Measurements from ENCODE around the gene MAPT.

The MAPT gene

DNA sequence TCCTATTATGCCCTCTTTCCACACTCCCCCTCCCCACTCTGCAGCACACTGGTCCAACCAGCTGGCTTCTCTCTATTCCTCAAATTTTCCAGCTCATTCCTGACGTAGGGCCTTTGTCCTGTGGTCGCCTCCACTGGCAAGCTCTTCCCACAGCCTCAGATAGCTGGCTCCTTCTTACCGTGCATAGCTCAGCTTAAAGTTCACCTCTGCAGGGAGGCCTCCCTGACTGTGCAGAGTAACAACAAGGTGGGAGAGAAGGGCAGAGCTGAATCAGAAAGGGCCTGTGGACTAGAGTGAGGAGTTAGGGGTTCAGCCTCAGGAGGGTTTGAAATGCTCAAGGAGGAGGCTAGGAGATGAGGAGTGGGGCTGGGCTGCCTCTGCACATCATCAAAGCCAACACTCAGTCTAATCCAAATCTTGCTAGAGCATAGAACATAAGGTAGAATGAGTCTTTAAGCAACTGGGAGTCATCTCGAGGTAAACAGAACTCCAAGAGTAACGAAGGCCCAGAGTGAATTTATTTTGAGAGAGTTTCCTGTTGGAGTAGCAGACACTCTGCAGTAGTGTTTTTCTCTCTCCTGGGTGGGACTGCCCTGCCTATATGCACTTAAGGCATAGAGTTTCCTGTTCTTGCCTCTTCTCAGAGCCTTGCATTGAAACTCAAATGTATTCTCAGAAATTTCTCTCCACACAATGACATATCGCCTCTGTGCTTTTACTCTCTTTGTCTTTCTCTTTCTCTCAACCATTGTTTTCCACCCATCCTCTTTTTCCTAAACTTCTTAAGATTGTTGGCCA, 30.3 kb upstream of the MAPT start:
- DNase-seq: no peak

DNA sequence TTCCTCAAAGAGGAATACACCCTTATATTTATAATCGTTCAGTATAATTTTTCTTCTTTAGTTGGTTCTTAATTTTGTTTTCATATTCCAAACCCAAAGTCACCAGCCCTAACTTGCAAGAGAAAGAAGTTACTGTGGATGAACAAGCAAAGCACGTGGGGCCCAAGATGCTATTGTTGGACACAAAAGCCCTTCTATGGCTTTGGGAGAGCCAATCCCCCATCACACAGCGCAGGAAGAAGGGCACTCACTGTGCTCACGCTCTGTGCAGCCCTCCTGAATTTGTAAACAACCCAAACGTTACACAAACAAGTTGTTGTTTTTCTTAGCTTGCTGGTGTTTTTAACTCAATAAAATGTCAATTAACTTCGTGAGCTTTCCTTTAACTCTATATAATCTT, 27.2 kb upstream of the MAPT start:
- no peak for DNase-seq

DNA sequence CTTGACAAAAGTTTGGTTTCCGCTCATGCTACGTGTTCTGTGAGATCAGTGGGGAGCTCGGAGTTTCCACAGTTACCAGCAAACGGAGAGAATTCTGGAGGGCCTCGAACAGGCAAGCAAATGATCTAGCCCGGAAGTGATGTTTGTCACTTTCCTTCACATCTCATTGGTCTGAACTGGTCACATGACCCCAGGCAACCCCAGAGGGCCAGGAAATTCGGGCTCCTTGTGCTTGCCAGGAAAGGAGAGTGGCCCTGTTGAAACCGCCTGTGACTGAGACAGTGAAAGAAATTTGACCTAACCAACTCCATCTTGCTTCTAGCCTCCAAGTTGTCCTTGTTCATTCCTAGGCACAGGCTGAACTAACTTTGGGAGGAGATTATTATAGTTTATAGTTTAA, 26.7 kb upstream of the MAPT start:
- DNase-seq: no peak

DNA sequence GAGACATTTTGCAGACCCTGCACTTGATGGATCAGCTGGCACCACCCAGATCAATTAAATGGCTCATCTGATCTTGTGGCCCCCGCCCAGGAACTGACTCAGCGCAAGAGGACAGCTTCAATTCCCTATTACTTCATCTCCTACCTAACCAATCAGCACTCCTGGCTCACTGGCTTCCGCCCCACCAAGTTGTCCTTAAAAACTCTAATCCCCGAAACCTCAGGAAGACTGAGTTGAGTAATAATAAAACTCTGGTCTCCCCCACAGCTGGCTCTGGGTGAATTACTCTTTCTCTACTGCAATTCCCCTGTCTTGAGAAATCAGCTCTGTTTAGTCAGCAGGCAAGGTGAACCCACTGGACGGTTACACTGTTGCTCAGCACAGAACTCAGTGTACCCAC, 26.1 kb upstream of the MAPT start:
- no peak for DNase-seq

DNA sequence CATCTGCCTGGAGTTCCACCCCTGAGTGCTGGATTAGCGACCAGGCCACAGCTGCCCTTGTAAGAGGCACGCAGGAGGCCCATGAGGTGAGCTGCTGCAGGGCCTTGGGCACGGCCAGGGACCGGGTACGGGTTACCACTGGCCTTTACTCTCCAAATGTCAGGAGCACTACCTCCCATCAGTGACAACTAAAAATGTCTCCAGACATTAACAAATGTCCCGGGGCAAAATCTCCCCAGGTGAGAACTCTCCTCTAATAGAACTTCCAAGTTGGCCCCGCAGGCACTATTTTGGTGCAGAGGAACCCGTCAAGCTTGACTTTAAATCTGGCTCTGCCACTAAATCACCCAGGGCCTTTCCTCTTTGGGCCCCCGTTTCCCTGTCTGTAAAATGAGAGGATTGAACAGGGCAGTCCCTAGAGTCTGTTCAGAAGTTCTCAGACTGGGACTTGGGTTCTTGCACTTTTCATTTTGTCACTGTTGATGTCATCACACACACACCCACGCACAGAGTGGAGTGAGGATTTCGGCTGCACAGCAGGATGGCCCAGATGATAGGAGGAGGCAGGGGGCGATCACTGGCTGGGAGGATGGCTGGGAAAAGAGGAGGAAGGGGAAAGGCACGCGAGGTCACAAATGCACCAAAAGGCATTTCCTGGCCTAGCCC, 24.5 kb upstream of the MAPT start:
- no peak for DNase-seq

DNA sequence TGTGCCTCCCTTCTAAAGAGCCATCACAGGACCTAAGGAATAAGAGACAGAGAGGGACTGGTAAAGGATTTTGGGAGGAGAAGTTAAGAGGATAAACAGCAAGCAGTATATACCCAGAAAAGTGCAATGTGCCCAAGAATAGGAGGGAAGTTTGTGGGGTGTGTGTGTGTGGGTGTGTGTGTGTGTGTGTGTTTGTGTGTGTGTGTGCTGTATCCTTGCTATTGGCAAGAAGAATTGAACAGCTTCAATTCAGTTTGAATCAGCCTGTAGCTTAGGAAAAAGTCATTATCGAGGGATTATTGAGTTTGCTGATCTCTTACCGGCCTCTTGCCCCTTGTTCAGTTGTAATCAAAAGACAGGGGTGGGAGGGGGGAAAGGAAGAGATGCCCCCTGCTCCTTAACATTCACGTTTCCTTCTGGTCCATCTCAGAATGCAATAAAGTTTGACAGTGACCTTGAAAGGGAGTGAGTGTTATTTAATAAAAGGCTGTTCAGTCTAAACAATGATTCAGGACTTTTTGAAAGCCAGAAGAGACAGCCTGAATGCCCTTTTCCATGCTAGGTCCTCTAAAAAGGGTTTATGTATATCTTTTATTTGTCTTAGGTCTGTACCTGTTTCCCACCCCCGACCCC, 23.9 kb upstream of the MAPT start:
- DNase-seq: no peak

DNA sequence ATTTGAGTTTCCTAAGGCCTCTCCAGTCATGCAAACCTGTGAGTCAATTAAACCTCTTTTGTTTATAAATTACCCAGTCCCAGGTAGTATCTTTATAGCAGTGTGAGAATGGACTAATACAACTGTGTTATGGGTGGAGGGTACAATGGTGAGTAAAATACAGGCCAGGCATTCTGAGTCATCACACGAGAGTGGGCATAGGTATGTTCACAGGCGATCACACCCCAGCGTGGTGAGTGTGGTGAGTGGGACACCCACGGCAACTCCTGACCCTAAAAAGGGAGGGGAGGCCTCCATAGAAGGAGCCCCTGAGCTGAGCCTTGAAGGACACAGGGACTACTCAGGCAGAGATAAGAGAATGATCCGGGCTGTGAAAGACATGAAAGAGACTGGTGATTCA, 22.6 kb upstream of the MAPT start:
- no peak for DNase-seq

DNA sequence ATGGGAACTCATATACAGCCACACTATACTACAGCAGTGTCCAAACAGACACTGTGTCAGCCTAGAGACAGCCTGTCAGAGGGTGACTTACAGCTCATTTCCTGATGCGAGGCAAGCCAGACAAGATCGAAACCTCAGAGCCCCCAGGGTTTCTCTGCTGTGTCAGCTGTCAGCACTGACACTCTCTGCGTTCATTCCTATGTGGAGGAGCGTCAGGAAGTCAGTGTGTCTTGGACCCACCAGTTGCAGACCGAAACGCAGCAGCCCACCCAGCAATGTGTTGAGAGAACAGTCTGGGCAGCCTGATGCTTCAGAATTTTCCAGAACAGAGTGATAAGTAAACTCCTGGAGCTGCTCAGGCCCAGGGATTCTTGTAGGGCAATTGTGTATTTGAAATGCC, 20.6 kb upstream of the MAPT start:
- peak; percentile 24 to 55 for DNase-seq

DNA sequence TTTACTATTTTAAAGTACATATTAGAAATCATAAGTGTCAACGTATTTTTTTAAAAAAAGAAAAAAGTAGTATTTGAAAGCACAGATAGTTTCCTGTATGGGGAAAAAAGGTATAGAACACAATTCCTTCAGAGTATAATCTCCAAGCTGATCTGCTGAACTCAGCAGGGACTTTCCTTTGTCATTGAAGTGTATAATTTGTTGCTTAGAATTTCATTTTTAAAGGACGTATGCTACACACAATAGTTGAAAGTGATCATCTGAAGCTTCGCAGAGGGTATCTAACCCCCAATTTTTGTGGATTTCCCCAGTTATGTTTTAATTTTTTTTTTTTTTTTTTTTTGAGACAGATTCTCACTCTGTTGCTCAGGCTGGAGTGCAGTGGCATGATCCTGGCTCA, 20.2 kb upstream of the MAPT start:
- DNase-seq: no peak

DNA sequence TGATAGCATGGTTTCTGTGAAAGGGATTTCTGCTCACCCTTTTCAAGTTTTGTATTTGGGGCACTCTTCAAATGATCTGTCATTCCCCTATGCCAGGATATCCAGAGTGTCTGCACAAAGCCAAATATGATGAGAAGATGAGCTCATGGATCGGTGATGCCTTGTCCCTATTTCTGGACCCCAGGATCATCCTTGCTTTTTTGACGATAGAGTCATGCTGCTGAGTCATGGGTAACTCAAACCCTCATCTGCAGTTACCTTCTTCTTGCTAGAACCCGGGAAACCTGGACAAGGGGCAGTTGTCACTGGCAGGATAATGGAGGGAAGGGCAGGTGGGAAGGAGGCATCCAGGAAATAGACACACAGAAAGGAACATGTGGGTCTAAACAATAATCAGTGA, 17.8 kb upstream of the MAPT start:
- DNase-seq: no peak

DNA sequence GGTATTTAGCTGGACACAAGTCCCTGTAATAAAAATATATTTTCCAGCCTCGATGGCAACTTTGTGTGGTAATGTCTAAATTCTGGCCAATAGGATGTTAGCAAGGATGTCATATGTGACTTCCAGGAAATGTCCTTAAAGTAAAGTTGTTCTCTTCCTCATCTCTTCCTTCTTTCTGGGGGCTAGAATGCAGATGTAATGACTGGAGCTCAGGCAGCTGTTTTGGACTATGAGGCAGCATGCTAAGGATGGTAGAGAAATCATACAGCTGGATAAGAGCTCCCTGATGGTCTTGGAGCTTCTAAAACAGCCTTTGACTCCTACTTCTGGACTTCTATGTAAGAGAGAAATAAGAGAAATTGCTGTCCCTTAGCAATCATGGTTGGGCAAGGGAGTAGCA, 16.9 kb upstream of the MAPT start:
- no peak for DNase-seq

DNA sequence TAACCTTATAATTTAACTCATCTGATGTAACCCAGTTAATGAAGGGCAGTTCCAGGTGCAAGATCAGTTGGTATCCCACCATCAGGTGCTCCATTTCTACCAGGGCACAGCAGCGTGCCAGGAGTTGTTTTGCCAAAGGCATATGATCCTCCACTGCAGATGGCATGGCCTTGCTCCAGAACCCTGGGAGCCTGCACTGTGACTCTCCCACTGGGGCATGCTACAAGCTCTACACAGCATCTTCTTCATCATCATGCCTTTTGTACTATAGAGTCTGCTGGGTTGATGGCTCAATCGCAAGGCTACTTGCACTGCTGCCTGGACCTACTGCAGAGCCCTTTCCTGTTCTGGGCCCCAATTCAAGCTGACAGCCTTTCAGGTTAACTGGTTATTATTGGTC, 11.3 kb upstream of the MAPT start:
- no peak for DNase-seq

DNA sequence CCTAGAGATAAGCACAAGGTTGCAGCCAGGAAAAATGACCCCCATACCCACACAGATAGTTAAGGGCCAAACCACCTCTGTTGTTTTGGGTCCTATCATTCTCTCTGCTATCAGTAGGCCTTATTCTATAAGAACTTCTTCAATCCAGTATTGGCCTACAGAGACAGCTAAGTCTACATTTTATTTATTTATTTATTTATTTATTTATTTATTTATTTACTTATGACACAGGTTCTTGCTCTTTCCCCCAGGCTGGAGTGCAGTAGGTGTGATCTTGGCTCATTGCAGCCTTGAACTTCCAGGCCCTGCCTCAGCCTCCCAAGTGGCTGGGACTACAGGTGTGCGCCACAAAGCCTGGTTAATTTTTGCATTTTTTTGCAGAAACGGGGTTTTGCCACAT, 7.5 kb upstream of the MAPT start:
- no peak for DNase-seq

DNA sequence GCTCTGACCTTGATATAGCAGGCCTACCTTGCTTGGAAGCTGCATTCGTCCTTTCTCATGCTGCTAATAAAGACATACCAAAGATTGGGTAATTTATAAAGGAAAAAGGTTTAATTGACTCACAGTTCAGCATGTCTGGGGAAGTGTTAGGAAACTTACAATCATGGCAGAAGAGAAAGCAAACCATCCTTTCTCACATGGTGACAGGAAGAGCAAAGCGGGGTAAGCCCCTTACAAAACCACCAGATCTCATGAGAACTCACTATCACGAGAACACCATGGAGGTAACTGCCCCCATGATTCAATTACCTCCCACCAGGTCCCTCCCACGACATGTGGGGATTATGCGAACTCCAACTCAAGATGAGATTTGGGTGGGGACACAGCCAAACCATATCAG, 6.0 kb upstream of the MAPT start:
- DNase-seq: no peak

DNA sequence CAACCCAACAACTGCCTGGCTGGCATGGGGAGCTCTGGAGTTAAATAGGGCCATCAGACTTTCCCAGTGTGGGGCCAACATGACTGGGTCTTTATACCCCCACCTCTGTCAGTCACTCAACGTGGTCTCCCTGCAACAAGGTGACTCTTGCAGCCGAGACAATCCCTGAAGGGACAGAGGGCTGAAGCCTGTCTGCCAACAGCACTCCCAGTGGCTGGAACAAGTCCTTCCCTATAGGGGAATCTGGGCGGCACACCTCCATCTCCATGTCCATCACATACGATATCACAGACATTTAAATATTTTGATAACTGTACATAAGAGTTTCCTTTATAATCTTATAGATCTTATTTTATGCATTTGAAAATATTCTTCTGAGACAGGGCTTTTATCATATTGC, 4.8 kb upstream of the MAPT start:
- no peak for DNase-seq

DNA sequence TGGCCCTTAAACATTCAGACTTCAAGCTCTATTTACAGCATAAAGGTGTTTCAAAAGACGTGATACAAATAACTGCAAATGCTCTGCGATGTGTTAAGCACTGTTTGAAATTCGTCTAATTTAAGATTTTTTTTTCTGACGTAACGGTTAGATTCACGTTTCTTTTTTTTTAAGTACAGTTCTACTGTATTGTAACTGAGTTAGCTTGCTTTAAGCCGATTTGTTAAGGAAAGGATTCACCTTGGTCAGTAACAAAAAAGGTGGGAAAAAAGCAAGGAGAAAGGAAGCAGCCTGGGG, 681 bp upstream of the MAPT start:
- no peak for DNase-seq

DNA sequence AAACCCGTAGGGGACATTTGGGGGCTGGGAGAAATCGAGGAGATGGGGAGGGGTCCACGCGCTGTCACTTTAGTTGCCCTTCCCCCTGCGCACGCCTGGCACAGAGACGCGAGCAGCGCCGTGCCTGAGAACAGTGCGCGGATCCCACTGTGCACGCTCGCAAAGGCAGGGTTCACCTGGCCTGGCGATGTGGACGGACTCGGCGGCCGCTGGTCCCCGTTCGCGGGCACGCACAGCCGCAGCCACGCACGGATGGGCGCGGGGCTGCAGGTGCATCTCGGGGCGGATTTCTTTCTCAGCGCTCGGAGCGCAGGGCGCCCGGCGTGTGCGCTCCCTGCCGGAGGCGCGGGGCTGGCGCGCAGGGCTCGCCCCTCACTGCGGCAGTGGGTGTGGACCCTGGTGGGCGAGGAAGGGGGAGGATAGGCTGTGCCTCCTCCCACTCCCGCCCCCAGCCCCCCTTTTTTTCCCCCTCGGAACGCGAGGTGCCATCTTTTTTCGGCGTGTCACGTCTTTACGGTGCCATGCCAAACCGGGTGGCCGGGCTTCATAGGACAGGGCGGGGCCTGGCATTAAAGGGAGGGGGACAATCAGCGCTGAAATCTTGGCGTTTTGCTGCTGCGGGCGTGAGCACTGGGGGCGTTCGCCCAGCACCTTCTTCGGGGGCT, 1.1 kb downstream of the MAPT start:
- DNase-seq: no peak

DNA sequence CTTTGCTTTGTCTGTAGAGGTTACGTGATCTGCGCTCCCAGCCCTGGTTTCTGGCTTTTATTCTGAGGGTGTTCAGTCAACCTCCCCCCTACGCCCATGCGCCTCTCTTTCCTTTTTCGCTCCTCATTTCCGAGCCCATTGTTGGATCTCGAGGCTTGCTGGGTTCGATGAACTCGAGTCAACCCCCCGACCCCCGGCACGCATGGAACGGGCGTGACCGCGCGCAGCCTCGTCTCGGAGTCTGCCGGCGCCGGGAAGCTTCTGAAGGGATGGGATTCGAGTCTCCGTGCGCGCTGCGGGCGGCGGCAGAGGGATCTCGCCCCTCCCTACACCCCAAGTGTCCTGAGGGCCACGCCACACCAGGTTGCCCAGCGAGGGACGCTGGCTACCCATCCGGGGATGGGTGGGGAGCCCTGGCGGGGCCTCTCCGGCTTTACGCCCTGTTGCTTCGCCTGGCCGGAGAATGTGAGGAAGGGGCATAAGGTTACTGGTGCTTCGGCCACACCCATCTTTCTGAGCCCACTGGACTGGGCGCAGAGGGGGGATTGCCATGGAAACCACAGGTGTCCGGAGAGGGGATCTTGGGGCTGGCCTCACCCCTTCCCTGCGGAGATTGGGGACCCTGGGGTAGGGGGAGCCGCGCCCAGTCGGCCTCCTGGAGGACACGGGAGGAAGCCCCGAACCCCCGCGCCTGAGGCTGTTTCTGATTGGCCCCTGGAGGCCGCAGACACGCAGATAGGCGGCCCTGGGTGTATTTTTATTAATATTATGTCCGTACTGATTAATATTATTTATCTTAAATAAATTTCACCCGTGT, 1.8 kb downstream of the MAPT start:
- no peak for DNase-seq

DNA sequence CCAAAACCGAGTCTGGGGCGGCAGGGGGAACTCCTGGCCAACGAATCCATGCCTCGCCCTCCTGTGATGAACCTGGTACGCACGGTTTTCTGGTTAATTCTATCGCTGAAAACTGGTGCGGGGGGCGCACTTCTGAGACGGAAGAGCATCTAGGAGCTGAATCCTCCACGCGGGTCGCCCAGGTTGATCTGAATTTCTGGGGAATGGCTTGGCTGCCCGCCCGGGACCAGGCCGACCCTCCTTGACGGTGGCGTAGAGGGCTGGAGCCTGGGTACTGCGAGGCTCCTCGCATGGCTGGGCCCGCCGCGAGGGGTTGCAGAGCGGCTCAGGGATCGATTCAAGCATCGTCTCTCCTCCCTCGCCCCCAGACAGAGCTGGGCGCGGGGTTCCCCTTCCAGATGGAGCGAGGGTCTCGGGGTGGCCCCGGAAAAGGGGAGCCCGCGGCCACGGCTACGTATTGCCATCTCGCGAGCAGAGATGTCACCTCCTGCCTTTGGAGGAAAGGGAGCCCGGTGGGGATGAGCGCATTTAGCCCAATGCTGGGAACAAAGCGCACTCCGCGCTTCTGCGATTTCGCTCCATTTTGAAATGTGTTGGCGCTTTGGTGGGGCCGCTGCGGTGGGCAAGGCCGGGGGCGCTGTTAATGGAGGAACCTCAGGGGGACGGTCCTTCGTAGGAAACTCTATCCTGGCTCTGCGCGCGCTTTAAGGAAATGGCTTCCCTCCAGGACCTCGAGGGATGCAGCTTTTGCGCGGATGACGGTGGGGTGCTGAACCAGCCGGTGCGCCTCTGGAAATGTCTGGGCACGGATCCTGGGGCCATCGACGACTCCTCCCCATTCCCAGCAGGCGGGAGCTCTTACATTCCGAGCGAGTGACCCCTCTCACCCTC, 2.7 kb downstream of the MAPT start:
- DNase-seq: no peak

DNA sequence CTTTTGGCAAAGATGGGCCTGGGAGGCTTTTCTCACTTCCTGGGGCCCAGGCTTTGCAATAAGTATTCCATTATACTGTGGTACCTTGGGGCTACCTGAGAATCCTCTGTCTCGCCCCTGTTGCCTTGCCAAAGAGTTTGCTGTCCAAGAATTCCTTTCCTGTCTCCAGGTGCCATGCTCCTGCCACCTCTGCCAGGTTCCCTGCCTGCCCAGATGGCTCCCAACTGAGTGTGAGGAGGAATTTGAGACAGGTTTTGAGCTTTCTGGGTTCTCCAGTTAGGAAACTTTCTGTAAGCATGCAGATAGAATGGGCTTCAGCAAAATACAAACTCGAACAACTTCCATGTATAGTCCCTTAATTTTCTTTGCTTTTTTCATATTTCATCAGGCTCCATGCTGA, 5.8 kb downstream of the MAPT start:
- DNase-seq: no peak

DNA sequence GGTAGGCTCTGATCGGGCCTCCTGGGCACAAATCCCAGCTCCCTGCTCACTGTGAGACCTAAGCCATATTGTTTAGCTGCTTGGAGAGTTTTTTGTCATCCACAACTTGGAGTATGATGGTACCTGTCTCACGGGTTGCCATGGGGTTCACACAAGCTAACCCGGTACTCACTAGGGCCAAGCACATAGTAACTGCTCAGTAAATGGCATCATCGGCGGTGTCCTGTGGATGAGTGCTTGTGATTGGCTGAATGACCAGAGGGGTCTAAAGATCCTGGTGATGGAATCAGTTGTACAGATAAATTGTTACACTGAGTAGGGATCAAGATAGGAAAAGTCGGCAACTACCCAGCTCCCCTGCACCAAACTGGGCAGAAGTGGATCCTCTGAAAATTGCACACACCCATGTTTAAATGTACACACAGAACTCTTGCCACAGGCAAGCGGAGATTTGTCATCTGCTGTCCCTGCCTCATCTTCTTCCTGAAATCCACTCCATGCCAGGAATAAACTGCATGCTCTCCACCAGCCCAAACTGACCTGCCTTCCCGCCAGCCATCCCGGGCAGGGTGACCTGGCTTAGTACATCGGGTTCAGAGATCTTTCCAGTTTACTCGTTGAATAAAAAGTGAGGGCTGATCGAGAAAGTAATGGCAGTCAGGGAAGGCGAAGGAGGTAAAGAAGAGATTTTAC, 6.5 kb downstream of the MAPT start:
- DNase-seq: no peak
